NCI-H1694 treated with DMSO at 0.1 percent for 48 hours (cell line): ENCODE data around the gene MOB3B.

ENCODE experiments used
- DNase-seq: peaks from one replicate; lab custom pipeline; 2025; lab: John Stamatoyannopoulos, UW

The MOB3B gene

DNA sequence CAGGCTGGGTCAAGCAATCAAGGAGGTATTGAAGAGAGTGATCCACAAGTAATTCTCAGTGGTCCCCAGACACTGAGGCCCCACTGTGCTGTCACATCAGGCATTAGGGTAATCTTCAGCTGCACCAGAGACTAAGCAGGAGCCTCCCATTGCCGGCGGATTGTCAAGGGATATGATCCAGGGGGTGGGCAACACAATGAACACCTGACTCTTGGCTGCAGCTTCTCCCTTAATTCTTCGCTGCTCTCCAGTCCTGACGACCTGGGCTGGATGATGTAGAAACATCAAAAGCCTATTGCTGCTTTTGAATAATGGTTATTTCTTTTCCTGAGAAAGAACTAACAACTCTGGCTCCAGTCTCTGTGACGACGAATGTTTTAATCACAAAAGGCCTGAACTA is 83.9 kb downstream of the MOB3B start:
- no peak for DNase-seq

DNA sequence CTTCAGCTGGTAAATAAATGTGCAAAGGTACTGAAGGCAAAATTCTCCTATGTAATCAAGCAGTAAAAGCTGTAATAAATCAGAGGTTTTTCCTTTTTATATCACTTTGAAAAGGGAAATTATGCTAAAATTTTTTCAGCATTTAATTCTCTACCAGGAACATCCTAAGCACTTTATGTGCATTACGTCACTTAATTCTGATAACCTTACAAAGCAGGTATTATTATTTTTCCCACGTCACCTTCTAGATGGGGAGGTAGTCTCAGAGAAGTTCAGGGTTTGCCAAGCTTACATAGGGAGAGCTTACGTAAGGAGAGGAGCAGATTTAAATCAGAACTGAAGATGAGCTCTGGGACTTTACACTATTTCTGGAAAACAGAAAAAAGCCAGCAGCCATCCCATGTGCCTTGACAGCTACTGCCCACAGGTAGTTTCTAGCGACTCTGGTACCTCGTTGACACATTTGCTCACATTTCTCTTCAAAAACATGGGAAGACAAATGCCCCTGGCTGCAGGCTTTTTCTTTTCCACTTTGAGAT is 84.5 kb downstream of the MOB3B start:
- no peak for DNase-seq

DNA sequence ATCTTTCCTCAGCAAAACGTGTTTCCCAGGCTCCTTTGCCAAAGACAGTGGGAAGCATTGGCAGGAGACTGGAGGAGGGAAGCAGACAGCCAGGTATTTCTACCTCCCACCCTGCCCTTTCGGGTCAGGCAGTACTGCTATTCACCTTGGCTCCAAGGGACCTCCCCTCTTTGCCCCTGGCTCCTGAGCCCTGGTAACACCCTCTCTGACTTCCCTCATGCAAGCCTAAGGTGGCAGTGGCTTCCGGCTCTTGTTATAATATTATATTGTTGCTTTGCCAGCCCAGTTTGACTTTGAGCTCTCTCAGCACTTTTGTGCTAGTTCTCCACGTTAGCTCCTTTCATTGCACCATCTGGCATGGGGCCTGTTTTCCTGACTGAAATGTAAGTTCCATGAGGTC is 87.2 kb downstream of the MOB3B start:
- no peak for DNase-seq

DNA sequence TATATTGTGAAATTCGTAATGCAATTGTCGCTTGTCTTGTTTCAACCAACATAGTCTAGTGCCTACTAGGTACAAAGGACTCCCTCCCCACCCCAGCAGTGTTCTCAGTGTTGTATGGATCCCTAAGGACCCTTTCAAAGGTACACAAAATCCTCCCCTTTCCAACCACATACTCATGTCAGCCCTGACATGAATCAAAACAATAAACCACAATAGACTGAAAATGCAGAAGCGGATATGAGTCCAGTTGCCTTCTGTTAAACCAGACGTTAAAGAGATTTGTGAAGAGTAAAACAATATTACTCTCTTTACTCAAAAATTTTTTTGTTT is 87.9 kb downstream of the MOB3B start:
- DNase-seq: no peak

DNA sequence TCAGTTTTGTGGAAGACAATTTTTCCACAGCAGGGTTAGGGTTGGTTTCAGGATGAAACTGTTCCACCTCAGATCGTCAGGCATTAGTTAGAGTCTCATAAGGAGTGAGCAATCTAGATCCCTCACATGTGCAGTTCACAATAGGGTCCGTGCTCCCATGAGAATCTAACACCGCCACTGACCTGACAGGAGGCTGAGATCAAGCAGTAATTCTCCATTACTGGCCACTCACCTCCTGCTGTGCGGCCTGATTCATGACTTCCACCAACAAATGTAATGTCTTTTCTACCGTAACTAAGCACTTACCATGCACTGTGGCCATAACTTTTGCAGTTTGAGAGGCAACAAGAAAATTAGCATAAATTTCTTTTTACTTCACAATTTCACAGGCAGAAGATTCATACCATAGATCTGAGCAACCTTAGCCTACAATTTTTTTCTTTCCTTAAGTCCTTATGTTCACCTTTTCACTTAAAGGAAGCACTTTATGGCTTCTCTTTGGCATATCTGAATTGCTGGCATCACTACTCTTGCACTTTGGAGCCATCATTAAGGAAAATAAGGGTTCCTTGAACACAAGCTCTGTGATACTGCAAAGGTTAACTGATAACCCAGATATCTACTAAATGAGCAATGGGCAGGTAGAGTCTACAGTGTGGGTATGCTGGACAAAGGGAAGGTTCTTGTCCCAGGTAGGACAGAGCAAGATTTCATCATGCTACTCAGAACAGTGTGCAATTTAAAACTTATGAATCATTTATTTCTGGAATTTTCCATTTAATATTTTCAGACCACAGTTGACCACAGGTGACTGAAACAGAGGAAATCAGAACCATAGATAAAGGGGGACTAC is 88.5 kb downstream of the MOB3B start:
- DNase-seq: no peak

DNA sequence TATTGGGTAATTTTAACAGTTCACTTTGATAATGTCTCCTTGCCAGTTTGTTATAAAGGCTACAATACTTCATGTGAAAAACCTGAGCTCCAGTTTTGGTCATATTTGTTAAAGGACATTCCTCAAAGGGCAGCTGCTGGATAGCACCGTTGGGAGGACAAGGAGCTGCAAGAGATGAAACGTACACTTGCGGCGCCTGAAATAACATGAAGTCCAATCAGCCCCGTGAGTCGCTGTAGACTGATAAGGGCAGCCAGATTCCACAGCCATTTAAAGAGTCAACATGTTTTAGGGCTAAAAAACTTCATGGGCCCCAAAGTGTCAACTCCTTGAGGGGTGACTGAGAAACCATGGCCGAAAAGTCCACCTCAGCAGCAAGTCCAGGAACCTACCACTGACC is 91.1 kb downstream of the MOB3B start:
- no peak for DNase-seq

DNA sequence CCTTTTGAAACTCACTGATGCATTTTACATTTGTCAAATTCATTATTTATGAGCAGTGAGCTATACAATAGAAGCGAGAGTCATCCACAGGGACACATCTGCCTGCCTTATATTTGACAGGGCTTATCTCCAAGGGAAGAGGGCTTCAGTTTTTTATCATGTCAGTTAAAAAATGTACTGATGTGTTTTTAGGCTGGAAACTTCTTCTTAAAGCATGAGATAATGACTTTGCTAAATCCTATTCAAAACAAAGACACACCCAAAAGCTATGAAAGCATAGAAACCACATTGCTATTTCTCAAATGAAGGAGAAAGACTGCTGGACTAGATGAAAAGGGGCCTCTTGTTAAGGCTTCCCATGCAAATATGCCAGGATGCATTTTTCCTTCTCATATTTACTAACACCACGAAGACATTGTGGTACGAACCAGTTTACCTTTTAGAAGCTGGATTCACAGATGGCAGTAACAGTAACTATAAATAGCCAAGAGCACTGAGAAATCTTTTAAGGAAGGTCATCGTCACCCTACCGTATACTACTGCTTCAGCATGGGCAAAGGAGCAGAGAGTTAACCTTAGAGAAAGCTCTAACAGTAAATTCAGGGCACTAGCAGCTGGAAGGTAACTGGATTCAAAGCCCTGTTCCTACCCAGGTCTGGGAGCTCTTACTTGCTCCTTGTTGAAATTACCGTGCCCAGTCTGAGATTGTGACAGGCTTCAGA is 91.8 kb downstream of the MOB3B start:
- DNase-seq: no peak

DNA sequence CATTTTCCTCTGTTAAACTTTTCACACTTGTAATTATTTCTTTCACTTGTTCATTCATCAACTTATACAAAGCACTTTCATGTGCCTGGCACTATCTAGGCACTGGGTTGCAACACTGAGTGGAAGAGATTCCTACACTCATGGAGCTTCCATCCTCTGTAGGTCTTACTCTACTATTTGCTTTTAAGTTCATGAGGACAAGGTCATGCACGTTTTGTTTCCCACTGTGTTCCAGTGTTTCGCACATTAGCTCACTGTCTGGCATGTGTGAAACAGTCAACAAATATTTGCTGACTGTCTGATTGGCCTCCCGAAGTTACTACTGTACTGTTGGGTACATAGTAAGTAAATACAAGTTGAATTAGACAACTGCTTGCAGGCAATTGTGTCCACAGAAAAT is 93.4 kb downstream of the MOB3B start:
- no peak for DNase-seq

DNA sequence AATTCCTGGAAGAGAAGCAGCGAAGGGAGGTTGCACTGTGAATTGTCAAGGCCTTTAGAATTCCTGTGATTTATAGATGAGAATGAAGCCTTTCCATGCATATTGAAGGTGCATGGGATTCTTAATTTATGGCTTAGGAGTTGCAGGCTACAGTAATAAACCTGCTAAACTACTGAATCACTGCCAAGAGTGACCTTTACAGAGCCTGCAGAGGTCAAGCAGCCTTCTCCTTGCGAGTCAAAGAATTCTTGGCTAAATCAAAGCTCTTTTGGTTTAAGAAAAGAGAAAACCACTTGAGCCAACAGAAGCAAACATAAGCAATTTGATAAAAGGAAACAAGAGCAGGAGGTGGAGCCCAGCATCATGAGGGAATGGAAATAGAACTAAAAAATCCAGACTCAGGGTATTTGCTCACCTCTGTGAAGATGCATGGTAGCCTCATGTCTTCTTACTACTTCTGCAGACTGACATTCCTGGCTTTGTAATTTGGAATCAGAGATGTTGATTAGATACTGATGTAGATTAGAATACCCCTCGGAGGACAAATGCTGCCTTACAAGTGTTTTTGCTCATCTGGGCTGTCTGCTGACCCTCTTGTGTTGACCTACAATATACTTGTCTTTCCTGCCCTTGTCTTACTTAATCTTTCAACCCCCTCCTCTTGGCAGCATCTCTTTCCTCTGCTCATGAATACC is 95.8 kb downstream of the MOB3B start:
- no peak for DNase-seq

DNA sequence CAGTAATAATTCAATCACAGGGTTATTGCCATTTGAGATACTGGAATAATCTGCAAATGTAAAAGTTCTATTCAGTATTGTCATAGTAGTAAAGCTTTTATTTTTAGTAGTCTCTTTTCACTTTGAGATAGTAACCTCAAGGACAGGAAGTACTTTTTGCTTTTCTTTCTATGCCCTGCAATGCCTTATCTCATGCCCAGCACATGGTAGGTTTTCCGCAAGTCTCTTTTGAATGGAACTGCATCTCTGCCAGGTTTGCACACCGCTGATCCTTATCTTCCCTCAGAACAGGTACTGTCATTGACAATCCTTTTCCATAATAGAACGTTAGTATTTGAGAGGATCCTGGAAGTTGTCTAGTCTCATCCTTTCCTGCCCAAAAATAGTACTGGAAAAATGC is 97.3 kb downstream of the MOB3B start:
- no peak for DNase-seq

DNA sequence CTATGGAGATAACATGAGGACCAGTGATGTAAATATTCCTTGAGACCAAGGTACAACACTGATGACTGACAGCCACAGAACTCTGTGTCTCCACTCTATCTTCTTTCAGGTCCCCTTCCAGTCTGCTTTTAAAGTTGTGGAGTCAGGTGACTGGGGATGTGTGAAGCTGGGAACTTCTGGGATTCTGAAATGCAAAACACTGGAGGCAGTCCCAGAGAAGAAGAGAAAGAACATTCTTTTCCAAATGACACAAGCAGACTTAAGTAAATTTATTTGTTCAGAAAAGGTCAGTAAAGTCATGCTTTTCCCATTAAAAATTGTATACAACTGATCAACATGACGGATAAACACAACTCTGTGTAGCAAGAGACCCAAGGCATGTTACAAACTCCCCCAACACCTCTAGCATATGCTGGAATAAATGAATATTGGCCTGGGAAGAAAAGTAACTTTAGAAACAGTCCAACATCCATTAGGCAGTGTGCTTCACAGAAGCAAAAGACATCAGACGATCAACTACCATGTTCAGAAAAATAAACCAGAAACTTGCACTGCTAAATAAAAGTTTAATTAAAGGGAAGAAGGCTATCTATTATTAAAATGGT is 98.0 kb downstream of the MOB3B start:
- no peak for DNase-seq

DNA sequence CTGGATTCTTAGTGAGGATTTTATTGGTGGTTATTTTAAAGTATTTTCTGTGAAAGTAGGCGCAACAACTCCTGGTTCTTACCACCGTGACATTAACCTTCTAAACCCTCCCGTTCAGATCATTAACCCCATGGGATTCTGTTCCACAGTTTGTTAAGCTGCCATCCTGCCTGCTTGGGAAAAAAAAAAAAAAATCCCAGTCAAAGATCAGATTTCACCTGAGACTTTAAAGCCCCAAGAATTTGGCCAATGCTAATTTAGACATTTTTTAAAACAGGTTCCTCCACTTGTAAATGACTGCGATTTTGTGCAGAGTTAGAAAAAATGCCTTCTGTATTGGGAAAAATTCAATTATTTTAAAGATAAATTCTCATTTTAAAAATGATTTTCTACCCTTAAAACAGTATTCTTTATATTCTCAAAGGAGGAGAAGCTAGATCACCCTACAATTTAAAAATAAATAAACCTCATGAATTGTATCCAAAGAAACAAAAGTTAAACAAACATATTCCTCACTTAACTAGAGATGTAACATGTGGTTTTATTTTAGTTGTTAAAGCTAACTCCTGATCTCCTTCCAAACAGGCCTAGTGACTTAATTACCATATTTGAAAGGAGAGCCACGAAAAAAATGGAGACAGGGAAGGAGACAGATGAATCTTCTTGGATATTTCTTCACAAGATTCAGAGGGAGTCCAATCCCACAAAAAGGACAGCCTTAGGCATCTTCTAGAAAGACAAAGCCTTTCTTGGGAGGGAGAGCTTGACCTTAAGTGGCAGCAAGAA is 98.7 kb downstream of the MOB3B start:
- no peak for DNase-seq

DNA sequence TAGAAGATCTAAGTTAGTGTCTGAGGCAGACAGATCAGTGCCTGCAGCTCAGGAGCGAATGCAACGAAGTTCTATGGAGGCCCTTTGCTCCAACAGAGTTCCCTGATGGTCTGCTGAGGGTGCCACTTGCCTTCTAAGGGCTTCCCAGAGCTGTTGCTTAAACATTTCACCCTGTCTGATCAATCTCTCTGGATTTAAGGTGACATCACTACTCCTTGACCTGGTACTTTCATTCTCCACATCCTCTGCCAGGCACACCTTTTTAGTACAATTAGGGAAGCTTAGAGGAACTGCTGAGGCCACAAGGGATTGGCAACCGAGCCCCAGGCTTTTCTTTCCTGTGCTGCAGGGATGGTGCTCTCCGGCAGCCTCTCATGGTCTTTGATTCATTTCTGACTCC is 99.7 kb downstream of the MOB3B start:
- DNase-seq: no peak

DNA sequence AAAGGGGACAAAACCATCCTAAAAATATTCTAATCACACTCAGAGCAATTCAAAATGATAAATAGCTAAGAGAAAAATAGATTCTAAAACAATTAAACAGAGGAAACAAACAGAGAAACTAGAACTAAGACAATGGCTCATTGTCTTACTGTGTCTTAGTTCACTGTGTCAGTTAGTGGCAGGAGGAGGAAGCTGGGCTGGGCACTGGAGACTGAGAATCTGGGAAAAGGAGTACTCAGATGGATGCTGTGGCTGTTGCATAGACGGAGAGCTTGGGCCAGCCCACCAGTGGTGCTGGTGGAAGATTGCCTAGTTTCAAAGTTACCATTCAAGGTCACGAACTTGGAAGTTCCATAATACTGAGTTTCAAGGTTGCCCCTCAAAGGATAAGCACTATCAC is 100.2 kb downstream of the MOB3B start:
- DNase-seq: no peak

DNA sequence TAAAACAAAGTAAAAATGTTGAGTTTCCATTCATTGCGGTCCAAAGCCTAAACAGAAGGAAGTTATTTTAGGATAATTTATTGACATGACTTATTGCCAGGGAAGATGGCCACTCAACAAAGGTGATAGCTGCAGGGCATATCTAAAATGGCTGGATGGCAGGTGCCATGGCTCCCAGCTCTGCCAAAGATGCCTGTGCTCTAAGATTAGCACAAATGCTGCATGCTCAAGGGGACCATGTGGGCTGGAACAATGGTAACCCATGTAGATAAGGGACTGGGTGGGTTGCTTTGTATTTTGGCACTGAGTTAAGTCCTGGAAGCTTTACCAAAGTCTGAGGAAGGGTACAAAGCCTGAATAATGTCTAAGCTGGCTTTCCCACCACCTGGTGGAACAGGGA is 101.1 kb downstream of the MOB3B start:
- no peak for DNase-seq

DNA sequence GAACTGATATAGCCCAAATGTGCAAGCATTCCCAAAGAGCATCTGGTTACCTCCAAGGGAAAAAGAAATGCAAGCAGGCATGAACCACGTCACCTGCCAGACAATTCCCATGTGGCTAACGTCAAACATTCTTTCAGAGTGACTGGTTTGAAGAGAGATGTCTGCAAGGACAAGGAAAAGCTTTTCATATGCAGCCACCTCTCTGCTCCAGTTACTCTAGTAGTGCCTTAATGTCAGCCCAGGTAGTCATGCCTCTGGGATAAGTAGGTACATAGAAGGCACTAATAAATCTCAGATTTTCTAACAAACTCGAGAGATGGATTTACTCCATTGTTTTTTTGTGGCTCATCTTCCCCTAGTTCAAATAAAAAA is 102.4 kb downstream of the MOB3B start:
- no peak for DNase-seq

DNA sequence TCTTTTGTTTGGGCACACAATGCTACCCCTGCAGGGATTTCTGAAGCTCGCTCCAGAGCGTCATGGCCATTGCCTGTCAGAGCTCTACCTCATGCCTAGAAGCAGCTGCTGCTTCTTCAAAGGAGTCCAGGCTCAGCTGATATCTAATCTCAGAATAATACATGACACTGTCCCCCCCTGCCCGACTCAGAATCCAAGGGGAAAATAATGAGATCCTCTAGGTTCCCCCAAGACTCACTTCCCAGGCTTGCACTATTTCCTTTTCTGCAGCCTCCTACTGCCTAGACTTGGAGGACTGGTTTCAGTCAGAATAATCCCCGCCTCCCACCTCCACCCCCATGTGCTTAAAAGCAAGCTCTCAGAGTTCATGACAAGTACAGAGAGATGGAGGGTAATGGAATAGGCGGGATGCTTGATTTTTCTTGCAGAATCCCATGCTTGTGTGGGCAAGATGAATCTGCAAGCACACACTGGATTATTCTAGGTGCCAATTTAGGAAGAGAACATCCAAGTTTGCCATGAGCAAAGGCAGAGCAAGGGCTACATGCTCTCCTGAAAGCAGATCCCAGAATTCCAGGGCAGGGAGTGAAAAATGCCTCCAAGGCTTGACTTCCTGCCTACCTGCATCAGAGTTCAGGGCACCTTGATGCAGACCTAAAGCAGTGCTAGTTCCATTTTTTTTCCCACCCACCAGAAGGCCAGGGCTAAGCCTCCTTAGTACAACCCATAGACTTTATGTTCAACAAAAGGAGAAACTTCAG is 102.9 kb downstream of the MOB3B start:
- no peak for DNase-seq

DNA sequence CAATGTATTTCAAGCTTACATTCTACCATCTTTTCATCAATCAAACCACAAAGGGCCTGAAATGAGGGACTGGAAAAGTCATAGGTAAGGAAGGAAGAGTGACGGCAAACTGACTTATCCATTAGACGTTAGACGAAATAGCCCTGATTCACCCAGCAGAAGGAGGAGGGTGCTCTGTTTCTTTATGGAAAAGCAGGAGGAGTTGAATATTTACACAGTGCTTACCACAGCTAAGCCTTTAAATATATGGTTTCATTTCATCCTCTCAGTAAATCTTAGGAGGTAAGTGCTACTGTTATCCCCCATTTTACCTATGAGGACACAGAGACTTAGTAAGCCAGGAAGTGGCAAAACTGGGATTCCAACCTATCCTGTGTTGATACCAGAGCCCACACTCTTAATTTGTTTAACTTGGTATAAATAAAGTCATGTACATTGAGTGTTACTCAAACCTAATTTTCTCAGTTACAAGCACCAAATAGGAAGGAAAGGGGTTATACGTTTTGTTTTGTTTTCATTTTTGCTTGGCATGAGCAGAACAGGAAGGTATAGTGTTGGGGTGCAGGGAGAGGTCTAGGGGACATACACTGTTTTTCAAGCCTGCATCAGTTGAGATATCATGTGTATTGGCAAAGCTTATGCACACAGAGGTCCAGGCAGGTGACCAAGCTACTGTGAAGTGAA is 103.6 kb downstream of the MOB3B start:
- DNase-seq: no peak

DNA sequence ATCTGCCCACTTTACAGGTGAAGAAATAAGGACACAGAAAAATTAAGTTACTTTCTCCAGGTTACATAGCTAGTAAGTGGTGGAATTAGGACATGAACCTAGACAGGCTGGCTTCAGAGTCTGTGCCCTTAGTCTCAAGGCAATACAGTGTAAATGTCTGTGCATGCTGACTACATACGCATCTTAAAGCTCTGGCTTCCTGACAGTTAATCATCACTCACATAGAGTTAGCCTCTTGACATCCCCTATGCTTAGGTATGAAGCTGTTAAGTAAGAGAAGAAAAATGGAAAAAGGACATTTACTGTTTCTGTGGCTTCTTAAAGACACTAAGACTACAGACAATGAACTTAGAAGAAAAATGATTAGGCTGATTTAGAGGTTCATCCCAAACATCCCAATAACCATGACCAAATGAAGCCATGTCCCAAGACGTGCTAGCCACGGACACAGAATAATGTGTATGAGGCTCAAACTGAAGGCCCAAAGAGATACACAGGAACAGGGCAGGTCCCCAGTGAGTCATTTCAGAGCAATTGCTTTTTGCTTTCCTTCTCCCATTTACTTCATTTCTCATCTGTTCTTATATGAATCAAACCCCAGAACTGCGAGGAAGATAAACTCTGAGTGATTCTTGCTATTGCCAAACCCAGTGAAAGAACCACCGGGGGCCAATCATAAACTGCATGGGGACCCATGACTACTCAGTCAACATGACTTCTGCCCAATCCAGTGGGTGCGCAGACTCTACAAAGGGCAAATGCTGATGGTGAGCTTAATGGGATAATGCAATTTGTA is 105.5 kb downstream of the MOB3B start:
- no peak for DNase-seq
